ENCODE data around the gene DDX3X. TPM values are rescaled to one million over a fixed set of nuclear protein-coding genes. Genes with fewer than 3 reads are reported as not detected.

DDX3X gene
- total and polyA plus RNA-seq, 2 of the 4 experiments (the other 2 are of a cell fraction): 64.8 to 229 TPM

DNA sequence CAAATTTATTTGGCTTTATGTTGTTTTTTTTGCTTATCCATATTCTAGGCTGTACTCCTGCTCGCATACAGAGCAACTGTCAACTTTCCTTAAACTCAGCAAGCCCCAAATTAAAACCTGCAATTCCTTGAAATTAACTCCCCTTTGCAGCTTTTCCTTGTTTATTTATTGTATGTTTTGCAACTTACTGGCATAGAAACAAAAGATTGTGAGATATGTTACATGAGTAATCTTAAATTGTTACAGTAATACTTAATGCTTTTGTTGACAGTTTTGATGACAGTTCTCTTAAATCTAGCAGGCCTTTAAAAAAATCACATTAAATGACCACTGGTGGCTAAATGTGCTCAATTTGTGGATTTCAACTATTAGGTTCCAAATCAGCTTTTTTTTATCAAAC is 4.5 kb downstream of the DDX3X start:
- Histone ChIP-seq H3K23ac (ENCODE audit: low read depth, low read length) (no peak overlapping the region), H3K27ac (ENCODE audit: insufficient read depth, low read length) (no peak overlapping the region), H3K4me1 (ENCODE audit: control insufficient read depth, insufficient read depth, low read length) (peaks cover 2% of the 10 kb centered on the region; the same call in 1 of the 2 replicates), H2AK5ac (ENCODE audit: low read depth, low read length) (no peak overlapping the region), H3K4me3 (ENCODE audit: insufficient read depth, low read depth, low read length) (no peak overlapping the region), H2AFZ (replicated peaks; ENCODE audit: low read length, poor library complexity) (no peak overlapping the region), H2BK5ac (ENCODE audit: low read depth, low read length, poor library complexity, severe bottlenecking) (no peak overlapping the region), H3K36me3 (ENCODE audit: control insufficient read depth, insufficient read depth, low read length) (peaks cover 33% of the 10 kb centered on the region), H3K27me3 (ENCODE audit: control insufficient read depth, insufficient read depth, low read length) (no peaks in the 10 kb centered on the region), H4K8ac (ENCODE audit: low read depth in 2 of 2, low read length in 2 of 2) (no peak overlapping the region), H4K91ac (ENCODE audit: insufficient read depth, low read depth, low read length) (no peak overlapping the region), H3K79me1 (ENCODE audit: low read depth in 1 of 2, low read length in 2 of 2) (peaks cover 18 to 40% of the 10 kb centered on the region in 2 experiments), H2BK20ac (ENCODE audit: low read depth, low read length) (no peak overlapping the region), H3K4me2 (ENCODE audit: low read depth, low read length) (no peak overlapping the region), H4K20me1 (ENCODE audit: insufficient read depth, low read length) (peaks cover 94% of the 10 kb centered on the region), H2BK15ac (ENCODE audit: low read depth, low read length) (no peak overlapping the region), H4K5ac (ENCODE audit: low read depth, low read length) (no peak overlapping the region), H3K9ac (ENCODE audit: low read depth, low read length) (no peak overlapping the region), H3K9me1 (ENCODE audit: insufficient read depth, low read length) (0 out of 2 replicates have a peak, but pooled peaks cover 3% of the 10 kb centered on the region), H2BK120ac (ENCODE audit: low read depth, low read length) (no peak overlapping the region), H3K9me3 (ENCODE audit: control insufficient read depth, insufficient read depth, low read length) (no peaks in the 10 kb centered on the region), H3K4ac (ENCODE audit: low read depth, low read length) (no peak overlapping the region), H2AK9ac (replicated peaks; ENCODE audit: low read depth, low read length, poor library complexity) (no peak overlapping the region), H3K14ac (replicated peaks; ENCODE audit: low read depth, low read length) (no peak overlapping the region), H3K56ac (ENCODE audit: extremely low read depth, insufficient read depth, low read length) (no peak overlapping the region), H3K18ac (ENCODE audit: low read depth, low read length) (no peak overlapping the region)
- intact Hi-C loops (cut with micrococcal nuclease) (loop anchor here (5.0 kb wide), 1 partner anchor 219 kb away; no protein-coding TSS in a partner anchor), dilution Hi-C loops (cut with HindIII; ENCODE audit: low sequenced_read_pairs, unreplicated experiment) (no loop called here), in situ Hi-C loops (cut with MboI; ENCODE audit: low sequenced_read_pairs) (no loop called here)
- no TSS peak for BruUV-seq (replicated peaks)
- TF ChIP-seq CEBPB (IDR thresholded peaks at IDR 0.05; ENCODE audit: low read depth, low read length): peak; percentile 33; the same call in 1 of the 2 replicates
- TF ChIP-seq MXI1 (IDR thresholded peaks at IDR 0.05; ENCODE audit: borderline replicate concordance, low read depth, low read length): no peak
- CTCF ChIA-PET: no interaction called here
- WGBS, 2 experiments (ENCODE audit: extremely low coverage in 2 of 2, insufficient read length in 1 of 2): no CpG with 5 or more reads among the region's 1 CpG
- DNase-seq (no peak), ATAC-seq (ENCODE audit: low read depth) (no peak)
- POLR2A ChIA-PET (ENCODE audit: unreplicated experiment): interaction anchor here (0.7 kb wide), 1 partner anchor 9 kb away, joined by 5 read pairs; no protein-coding TSS in a partner anchor

Data from IMR-90 (cell line).